H1 (cell line): ENCODE measurements around the gene COL4A2. TPM values are rescaled to one million over a fixed set of nuclear protein-coding genes. Genes with fewer than 3 reads are reported as not detected.

ENCODE experiments used
- BRCA1 ChIP-seq: IDR thresholded peaks from 2 replicates; pipeline ENCODE4 v1.6.1; 2012; ENCODE audit warnings: low read depth, low read length, improper control_type of control experiment
- HDAC2 ChIP-seq, 2 experiments: fragments of 300-600 bp in 1 of 2; sonication (generic) in 1 of 2; IDR thresholded peaks; 2 replicates each; pipeline ENCODE4 v1.6.1; 2011 to 2012; ENCODE audit warnings: low read depth in 2 of 2, low read length in 2 of 2, mild to moderate bottlenecking in 2 of 2, moderate library complexity in 2 of 2, borderline replicate concordance in 1 of 2, inconsistent platforms in 1 of 2
- NANOG ChIP-seq: IDR thresholded peaks from 2 replicates; pipeline ENCODE4 v1.6.1; 2011; ENCODE audit warnings: low read length, low read depth, mild to moderate bottlenecking, inconsistent platforms; ENCODE audit not compliant: insufficient read depth, poor library complexity, severe bottlenecking
- polyA plus RNA-seq, 7 experiments: library from polyadenylated mRNA; depleted of rRNA in 3 of 7; stranded (reverse) in 5 of 7; unstranded in 2 of 7; fragments of >200 nt in 5 of 7; fragments of 200-250 nt in 2 of 7; gene quantifications; 1 replicate in 5 of 7; 2 replicates in 1 of 7; 4 replicates in 1 of 7; pipeline versions ENCODE4 v1.2.1 to v1.2.3, GENCODE V29; 2011 to 2013; ENCODE audit warnings: missing spikeins in 2 of 7, mixed read lengths in 2 of 7
- total RNA-seq: library from RNA; stranded (reverse); fragmentation: NEBNext Ultra II Directional; extraction: Animal tissue kit (Norgen Biotek cat#: 25700); gene quantifications from 2 replicates; pipeline ENCODE4 v1.2.1, GENCODE V29; 2021
- TF ChIP-seq, protein P1 (sequence below): IDR thresholded peaks from 2 replicates; pipeline ENCODE4 v1.6.1; 2012; ENCODE audit warnings: low read length, inconsistent platforms

Gene COL4A2
- total and polyA plus RNA-seq, 2 of the 8 experiments (the other 6 are each of a cell fraction or from before 2014, with no cell fraction given), result 80.4 to 87.3 TPM

DNA sequence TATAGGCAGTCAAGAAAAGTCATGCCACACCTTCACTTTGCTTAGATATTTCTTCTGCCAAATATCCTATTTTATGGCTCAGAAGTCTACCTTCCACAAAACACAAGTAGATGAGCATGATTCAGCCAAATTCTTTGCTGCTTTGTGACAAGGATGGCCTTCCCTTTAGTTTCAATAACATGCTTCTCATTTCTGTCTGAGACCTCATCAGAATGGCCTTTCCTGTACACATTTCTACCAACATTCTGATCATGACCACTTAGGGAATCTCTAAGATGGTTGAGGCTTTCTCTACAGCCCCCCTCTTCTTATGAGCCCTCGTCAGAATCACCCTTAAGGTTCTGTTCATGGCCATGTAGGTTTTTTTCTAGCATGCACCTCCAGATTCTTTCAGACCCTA lies 96.2 kb downstream of the COL4A2 start (continued):
- TF ChIP-seq NANOG (no peak), BRCA1 (no peak), HDAC2 (IDR thresholded peaks at IDR 0.05; ENCODE audit: borderline replicate concordance in 1 of 2, low read depth in 2 of 2, low read length in 2 of 2) (no peak)
- TF ChIP-seq, protein P1, sequence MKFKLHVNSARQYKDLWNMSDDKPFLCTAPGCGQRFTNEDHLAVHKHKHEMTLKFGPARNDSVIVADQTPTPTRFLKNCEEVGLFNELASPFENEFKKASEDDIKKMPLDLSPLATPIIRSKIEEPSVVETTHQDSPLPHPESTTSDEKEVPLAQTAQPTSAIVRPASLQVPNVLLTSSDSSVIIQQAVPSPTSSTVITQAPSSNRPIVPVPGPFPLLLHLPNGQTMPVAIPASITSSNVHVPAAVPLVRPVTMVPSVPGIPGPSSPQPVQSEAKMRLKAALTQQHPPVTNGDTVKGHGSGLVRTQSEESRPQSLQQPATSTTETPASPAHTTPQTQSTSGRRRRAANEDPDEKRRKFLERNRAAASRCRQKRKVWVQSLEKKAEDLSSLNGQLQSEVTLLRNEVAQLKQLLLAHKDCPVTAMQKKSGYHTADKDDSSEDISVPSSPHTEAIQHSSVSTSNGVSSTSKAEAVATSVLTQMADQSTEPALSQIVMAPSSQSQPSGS, result no peak
